Stimulated activated CD4-positive, alpha-beta T cell treated with anti-CD3 and anti-CD28 coated beads, Interleukin-1b, Interleukin-23, amount 100 ng/mL, for 4 hours (primary cell): ENCODE data around the gene KIFC3.
"Not testable (repeated sequence)": the region's sequence is repeated elsewhere in the genome, so short reads cannot be mapped to it uniquely, and the experiment has no call there.

Experiments used
- DNase-seq, 2 donors: peaks; one replicate each; pipeline ENCODE4 v3.0.0-alpha.2; 2020; ENCODE audit warnings: low read depth in 2 of 2

The KIFC3 gene

GRCh38 chr16:57786632-57787518 lies 15.4 kb downstream of the KIFC3 start:
- DNase-seq = no peak

- DNase-seq = no peak
Measured at GRCh38 chr16:57785924-57786323, 16.4 kb downstream of the KIFC3 start.

GRCh38 chr16:57785385-57785784 lies 16.9 kb downstream of the KIFC3 start:
- no peak for DNase-seq

GRCh38 chr16:57784334-57784733 lies 18.0 kb downstream of the KIFC3 start:
- DNase-seq = no peak

DNA sequence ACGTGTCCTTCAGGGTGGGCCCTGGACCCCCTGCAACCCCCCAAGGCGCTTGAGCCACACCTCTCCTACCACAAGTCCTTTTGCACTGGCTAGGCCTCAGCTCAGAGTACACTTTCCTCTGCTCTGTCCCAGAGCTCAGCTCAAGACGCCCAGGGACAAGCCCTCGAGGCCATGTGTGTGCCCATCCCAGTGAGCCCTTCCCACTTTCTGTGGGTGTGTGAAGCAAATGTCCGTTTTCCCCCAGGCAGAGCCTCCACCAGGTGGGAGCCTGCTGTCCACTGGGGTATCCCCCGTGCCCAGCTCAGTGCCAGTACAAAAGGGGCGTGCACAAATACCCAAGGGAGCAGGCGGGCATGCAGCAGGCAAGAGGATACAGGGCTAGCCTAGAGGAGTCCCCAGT lies 18.4 kb downstream of the KIFC3 start:
- DNase-seq = no peak

- DNase-seq = no peak
Measured at GRCh38 chr16:57783116-57783515, 19.2 kb downstream of the KIFC3 start.

- DNase-seq = not testable (repeated sequence)
Measured at GRCh38 chr16:57782607-57783055, 19.7 kb downstream of the KIFC3 start.

DNA sequence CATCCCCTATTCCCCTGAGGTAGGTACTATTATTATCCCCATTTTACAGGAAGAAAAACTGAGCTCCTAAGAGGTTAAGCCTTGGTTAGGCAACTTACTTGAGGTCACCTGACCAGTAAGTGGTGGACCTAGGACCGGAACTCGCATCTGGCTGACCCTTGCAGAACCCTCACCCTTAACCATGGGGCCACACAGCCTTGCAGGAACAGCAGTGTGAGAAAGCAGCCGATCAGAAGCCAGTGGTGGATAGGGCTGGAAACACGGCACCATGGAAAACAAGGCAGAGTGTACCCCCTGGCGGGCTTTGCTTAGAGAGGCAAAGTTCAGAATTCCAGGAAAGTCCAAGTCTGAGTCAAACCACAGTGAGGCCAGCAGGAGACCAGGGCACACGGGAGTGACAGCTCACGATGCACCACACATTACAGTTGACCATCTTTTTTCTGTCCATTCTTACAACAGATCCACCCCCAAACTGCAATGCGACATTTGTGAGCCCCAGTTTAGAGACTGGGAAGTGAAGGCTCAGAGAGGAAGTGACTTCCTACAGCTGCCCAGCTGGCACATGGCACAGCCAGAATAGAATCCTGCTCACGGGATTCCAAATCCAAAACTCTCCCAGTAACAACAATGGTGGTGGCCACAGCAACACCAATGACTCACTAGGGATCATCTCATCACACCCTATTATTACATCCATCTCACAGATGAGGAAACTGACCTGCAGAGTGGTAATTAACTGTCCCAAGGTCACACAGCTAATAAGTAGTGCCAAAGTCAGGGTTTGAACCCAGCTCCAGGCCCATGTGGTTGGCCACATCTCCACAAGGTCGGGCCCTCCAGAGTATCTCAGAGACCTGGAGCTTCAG lies 20.3 kb downstream of the KIFC3 start:
- no peak for DNase-seq

- no peak for DNase-seq
Measured at GRCh38 chr16:57781349-57781740, 20.9 kb downstream of the KIFC3 start.

DNA sequence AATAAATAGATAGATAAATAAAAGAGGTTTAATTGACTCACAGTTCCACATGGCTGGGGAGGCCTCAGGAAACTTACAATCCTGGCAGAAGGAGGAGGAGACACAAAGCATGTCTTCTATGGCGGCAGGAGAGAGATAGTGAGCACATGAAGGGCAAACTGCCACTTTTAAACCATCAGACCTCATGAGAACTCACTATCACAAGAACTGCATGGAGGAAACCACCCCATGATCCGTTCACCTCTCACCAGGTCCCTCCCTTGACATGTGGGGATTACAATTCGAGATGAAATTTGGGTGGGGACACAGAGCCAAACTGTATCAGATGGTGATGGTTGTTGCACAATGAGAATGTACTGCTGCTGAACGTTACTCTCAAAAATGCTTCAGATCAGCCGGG lies 22.5 kb downstream of the KIFC3 start:
- DNase-seq = not testable (repeated sequence)

DNA sequence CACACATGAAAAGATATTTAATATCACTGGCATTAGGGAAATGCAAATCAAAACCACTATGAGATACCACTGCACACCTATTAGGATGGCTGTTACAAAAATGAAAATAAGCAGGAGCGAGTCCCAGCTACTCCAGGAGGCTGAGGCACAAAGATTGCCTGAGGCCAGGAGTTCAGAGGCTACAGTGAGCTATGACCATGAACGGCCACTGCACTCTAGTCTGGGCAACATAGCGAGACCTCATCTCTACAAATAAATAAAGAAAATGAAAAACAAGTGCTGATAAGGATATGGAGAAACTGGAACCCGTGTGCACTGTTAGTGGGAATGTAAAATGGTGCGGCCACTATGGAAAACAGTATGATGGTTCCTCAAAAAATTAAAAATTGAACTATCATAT lies 23.6 kb downstream of the KIFC3 start:
- no peak for DNase-seq

GRCh38 chr16:57775661-57776469 lies 26.4 kb downstream of the KIFC3 start:
- DNase-seq = no peak

DNA sequence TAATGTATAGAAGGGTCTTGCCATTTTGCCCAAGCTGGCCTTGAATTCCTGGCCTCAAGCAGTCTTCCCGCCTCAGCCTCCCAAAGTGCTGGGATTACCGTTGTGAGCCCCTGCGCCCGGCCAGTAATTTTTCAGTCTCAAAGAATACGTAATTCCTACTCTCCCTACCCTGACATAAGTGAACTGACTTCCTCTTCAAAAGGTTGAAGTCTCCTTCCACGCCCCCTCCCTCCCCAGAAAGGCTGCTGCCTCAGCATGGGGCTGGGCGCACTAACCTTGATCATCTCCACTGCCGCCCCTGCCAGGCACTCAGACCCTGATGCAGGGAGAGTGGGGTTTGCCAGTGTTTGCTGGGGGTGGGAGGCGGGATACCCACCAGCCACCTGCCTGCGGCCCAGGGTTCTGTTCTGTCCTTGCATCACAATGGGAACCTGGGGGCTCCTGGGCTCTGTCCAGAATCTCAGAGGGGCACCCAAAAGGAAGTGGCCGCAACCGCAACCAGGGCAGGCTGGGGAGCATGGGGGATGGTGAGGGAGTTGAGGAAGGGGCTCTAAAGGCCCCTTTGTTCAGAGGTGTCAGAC lies 27.5 kb downstream of the KIFC3 start:
- DNase-seq = no peak

DNA sequence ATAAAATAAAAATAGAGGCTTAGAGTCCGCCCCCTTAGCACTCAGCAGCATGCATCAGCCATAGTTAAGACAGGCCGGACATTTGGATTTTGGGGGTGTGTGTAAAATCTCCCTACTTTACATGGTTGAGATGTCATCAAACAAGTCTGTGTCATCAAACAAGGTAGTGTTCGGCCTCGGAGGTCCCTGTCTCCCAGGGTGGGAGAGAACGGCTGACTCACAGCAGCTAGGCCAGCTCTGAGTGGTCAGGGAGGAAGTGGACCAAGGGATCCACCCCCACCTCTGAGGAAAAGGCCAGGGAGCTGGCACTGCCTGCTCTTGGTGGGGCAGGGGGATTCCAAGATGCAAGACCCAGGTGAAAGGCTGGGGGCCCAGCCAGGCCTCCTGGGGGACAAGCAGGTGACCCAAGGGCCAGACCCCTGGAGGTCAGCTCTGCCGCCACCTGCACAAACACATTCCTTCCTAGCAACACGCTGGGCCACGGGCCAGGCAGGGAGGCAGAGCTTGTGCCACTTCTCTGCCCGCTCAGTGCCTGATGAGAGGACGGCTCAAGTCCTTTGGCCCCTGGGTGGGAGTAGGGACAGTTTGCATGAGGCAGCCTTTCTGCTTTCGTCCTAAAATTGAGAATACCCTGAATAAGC lies 28.5 kb downstream of the KIFC3 start:
- no peak for DNase-seq

DNA sequence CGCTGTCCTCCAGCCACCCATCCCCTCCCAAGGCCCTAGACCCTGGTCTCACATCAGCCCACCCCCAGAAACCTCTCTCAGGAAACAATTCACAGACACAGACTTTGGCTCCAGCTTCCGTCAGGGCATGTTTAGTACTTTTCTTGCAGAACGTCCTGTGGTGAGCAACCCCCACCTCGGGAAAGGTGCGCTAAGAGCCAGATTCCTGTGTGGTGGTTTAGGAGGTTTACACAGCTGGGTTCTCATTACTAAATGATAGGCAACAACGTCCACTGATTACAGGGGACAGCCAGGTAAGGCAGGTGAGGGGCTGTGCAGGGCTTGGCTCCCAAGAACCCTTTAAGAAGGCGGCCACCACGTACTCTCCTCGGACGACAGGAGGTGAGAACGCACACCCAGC lies 29.3 kb downstream of the KIFC3 start:
- DNase-seq = no peak

- DNase-seq = no peak
Measured at GRCh38 chr16:57771141-57771785, 31.0 kb downstream of the KIFC3 start.

GRCh38 chr16:57770361-57770760 lies 31.9 kb downstream of the KIFC3 start:
- no peak for DNase-seq

DNA sequence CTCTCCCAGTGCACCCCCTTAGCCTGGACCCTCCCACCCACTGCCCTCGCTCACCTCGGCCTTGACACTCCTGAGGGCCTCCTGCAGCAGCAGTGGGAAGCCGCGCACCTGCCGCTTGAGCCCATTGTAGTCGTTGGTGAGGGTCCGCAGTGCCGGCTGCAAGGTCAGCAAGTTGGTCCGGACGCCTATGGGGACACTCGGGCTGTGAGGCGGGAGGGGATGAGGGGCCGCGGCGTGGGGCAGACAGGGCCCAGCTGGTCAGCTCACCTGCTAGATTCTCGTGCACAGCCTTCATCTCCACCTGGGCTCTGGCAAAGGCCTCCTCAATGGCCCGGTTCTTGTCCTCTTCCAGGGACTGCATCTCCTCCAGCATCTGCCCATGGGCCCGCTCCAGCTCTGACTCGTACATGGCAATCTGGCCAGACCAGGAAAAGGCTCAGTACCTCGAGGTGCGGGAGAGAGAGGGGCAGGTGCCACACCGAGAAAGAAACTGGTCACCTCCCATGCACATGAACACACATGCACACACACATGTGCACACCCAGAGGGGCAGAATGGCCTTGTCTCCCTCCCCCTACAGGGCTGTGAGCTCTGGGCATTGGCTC lies 32.6 kb downstream of the KIFC3 start:
- no peak for DNase-seq

DNA sequence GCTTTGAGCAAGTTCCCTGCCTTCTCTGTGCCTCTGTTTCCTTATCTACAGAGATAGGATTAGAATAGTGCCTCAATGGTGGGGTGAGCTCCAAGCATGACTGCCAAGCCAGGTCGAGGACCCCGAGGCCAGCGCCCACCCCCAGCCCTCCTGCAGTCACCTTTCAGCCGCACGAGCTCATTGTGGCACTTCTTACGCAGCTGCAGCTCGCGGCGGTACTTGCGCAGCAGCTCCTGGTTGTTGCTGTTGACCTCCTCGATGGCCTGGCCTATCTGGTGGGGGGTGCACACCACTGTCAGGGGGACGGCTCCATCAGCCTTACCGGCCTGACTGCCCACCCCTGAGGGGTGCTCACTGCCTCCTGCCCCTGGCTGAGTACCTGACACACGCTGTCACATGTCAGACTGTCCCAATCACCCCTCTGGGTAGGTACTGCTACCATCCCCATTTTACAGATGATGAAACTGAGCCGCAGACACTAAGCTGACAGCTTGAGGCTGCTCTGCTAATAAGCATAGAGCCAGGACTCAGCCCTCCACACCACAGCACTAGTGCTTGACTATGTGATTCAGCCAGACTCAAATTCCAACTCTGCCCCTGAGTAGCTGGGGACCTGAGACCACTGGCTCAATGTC lies 35.5 kb downstream of the KIFC3 start:
- no peak for DNase-seq
